Sigmoid colon (tissue), 7 donors: Measurements from ENCODE around the gene CASP2. TPM values are rescaled to one million over a fixed set of nuclear protein-coding genes. Genes with fewer than 3 reads are reported as not detected.

Experiments
- DNase-seq: peaks from one replicate; pipeline ENCODE4 v3.0.0-alpha.2; 2019
- H3K27ac ChIP-seq, 4 donors: fragments of 200-600 bp; sonication (generic); one replicate each; pipeline ENCODE4 v1.5.1; 2016 to 2019; ENCODE audit warnings: mild to moderate bottlenecking in 1 of 4
- H3K27me3 ChIP-seq, 3 donors: fragments of 200-600 bp; sonication (generic); one replicate each; pipeline ENCODE4 v1.5.1; 2019; ENCODE audit warnings: mild to moderate bottlenecking in 1 of 3
- H3K36me3 ChIP-seq, 4 donors: fragments of 200-600 bp; sonication (generic); one replicate each; pipeline ENCODE4 v1.5.1; 2016 to 2019
- H3K4me1 ChIP-seq, 4 donors: fragments of 200-600 bp; sonication (generic); one replicate each; pipeline ENCODE4 v1.5.1; 2017 to 2019
- H3K4me3 ChIP-seq, 4 donors: fragments of 200-600 bp; sonication (generic); one replicate each; pipeline ENCODE4 v1.5.1; 2017 to 2019; ENCODE audit warnings: mild to moderate bottlenecking in 2 of 4, moderate library complexity in 1 of 4
- H3K9me3 ChIP-seq, 4 donors: fragments of 200-600 bp in 3 of 4; sonication (generic) in 3 of 4; one replicate each; pipeline versions ENCODE4 v1.5.1 to v1.6.1; 2013 to 2019
- CTCF ChIP-seq, 4 experiments: fragments of 450-650 bp in 3 of 4; fragments of 200-600 bp in 1 of 4; IDR thresholded peaks; one replicate each; pipeline ENCODE4 v1.5.1; 2016 to 2019; ENCODE audit warnings: antibody characterized with exemption in 4 of 4, mild to moderate bottlenecking in 3 of 4, moderate library complexity in 2 of 4
- EP300 ChIP-seq, 4 donors: sonication (generic); formaldehyde crosslinking; IDR thresholded peaks; one replicate each; pipeline ENCODE4 v1.6.1; 2017; ENCODE audit warnings: antibody characterized with exemption in 4 of 4
- POLR2A ChIP-seq, 2 donors: fragments of 450-650 bp; IDR thresholded peaks; one replicate each; pipeline ENCODE4 v1.6.1; 2016; ENCODE audit warnings: antibody characterized with exemption in 2 of 2, mild to moderate bottlenecking in 2 of 2, moderate library complexity in 2 of 2
- POLR2AphosphoS5 ChIP-seq, 4 donors: sonication (generic); formaldehyde crosslinking; IDR thresholded peaks; one replicate each; pipeline ENCODE4 v1.6.1; 2017; ENCODE audit warnings: antibody characterized with exemption in 4 of 4
- WGBS, 2 donors: extraction: QIAGEN DNeasy Blood & Tissue Kit; methylation state at CpG; one replicate each; pipeline ENCODE4 v1.1.7; 2013; 5-methylcytosine and 5-hydroxymethylcytosine counted together
- intact Hi-C: fragments of 100-400 bp; cut with DNase I; formaldehyde crosslinking; loops from one replicate; pipeline ENCODE4 v1.15.1; 2023
- polyA plus RNA-seq, 3 donors: library from polyadenylated mRNA; stranded (reverse); fragments of 200-250 nt; gene quantifications; one replicate each; pipeline ENCODE4 v1.2.3, GENCODE V29; 2013
- total RNA-seq, 4 donors: library from RNA; depleted of rRNA; stranded (reverse); fragments of >200 nt; gene quantifications; one replicate each; pipeline ENCODE4 v1.1.0, GENCODE V29; 2016
- donor health status: healthy with polysubstance abuse.
- donor health status: Bipolar disorder and iron deficiency.
- donor health status: healthy.

CASP2 gene
- total and polyA plus RNA-seq, 7 donors, result 6.0 to 16.2 (median 7.2) TPM

DNA sequence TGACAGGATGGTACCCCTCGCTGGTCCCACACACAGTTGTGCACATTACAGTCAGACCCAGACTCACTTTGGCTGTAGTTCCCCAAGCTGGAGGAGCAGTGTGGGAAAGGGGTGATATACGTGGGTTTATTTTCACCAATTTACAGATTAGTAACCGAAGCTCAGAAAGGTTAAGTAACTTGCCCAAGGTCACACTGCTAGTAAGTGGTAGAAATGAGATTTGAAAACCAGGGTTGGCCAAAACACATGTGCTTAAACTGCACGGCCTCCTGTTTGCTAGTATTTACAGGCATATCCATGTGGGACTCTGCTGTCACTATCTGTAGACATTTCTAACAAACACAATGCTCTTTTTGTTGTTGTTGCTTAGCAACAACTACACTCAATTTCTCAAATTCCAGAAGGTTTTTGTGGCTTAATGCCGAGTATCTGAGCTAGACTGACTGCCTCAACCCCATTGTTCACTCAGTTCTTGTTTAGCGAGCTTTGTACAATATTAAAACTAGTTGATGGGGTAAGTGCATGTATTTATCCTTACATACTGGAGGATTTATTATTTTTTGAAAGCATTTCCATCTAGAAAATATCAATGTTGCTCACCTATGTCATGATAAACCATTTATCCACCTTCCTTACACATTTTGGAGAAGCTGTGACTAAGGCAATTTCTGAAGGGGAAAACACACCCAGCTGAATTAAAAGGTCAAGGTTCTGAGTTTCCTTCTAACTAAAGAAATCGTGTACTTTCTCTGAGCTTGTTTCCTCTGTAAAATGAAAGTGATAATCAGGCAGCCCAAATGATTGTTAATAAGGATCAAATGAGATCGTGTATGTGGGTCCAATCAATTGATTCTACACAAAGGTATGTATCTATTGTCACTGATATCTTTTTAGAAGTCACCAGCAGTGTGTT, 8.7 kb upstream of the CASP2 start:
- Histone ChIP-seq H3K27me3 (no peaks in the 10 kb centered on the region), H3K4me1 (peaks cover 0 to 6% (median 0%) of the 10 kb centered on the region in 4 donors), H3K36me3 (no peaks in the 10 kb centered on the region), H3K9me3 (no peaks in the 10 kb centered on the region), H3K27ac (peak overlapping the region; percentile 43 to 65 (median 50)), H3K4me3 (no peak overlapping the region)
- TF ChIP-seq CTCF (IDR thresholded peaks at IDR 0.05) (no peak), POLR2AphosphoS5 (IDR thresholded peaks at IDR 0.05) (no peak), EP300 (IDR thresholded peaks at IDR 0.05) (no peak), POLR2A (IDR thresholded peaks at IDR 0.05) (no peak)
- no peak for DNase-seq
- WGBS, 2 donors, result 19 to 41% methylated on average over 8 of the region's 8 CpGs
- intact Hi-C loops, result no loop called here

- Histone ChIP-seq H3K9me3 (no peaks in the 10 kb centered on the region), H3K27ac (peak overlapping the region; percentile 43 to 65 (median 50)), H3K27me3 (no peaks in the 10 kb centered on the region), H3K4me3 (no peak overlapping the region), H3K36me3 (no peaks in the 10 kb centered on the region), H3K4me1 (peaks cover 0 to 6% (median 0%) of the 10 kb centered on the region in 4 donors)
- 57% methylated on average over 1 of the region's 1 CpG for WGBS, 2 donors
- DNase-seq, result no peak
- TF ChIP-seq POLR2A (IDR thresholded peaks at IDR 0.05), result no peak
- intact Hi-C loops, result no loop called here
Observed at GRCh38 chr7:143280160-143280559, 8.0 kb upstream of the CASP2 start.

GRCh38 chr7:143280566-143280965, 7.6 kb upstream of the CASP2 start:
- TF ChIP-seq EP300 (IDR thresholded peaks at IDR 0.05) (no peak), POLR2AphosphoS5 (IDR thresholded peaks at IDR 0.05) (no peak), POLR2A (IDR thresholded peaks at IDR 0.05) (no peak), CTCF (IDR thresholded peaks at IDR 0.05) (no peak)
- H3K36me3 ChIP-seq, result no peaks in the 10 kb centered on the region
- no peak overlapping the region for H3K4me3 ChIP-seq
- peaks cover 0 to 6% (median 0%) of the 10 kb centered on the region in 4 donors for H3K4me1 ChIP-seq
- DNase-seq, result no peak
- no peaks in the 10 kb centered on the region for H3K27me3 ChIP-seq
- no peaks in the 10 kb centered on the region for H3K9me3 ChIP-seq
- WGBS, 2 donors, result 83 to 94% methylated on average over 2 of the region's 2 CpGs
- peak overlapping the region; percentile 43 to 65 (median 50) for H3K27ac ChIP-seq
- intact Hi-C loops, result no loop called here

DNA sequence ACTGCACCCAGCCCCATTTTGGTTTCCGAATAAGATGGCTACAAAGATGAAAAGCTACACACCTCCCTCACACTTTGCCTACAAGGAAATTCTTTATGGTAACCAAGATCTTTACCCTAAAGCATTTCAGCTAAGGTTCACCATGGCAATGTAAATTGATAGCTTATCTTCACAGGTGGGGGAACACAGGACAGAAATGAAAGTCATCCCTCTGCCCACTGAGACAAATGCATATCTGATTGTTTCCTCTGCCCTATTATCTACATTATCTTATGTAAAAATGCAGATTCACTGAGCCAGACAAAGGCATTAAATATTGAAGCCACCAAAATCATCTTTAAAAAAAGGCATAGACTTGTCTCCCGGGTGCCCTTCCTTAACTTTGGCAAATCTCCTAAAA, 6.6 kb upstream of the CASP2 start:
- WGBS, 2 donors, result 80 to 92% methylated on average over 2 of the region's 2 CpGs
- intact Hi-C loops, result no loop called here
- no peak for TF ChIP-seq CTCF (IDR thresholded peaks at IDR 0.05)
- no peak for TF ChIP-seq EP300 (IDR thresholded peaks at IDR 0.05)
- no peak for TF ChIP-seq POLR2A (IDR thresholded peaks at IDR 0.05)
- no peak for TF ChIP-seq POLR2AphosphoS5 (IDR thresholded peaks at IDR 0.05)
- Histone ChIP-seq H3K27me3 (no peaks in the 10 kb centered on the region), H3K9me3 (no peaks in the 10 kb centered on the region), H3K27ac (no peak overlapping the region), H3K4me3 (no peak overlapping the region), H3K36me3 (no peaks in the 10 kb centered on the region), H3K4me1 (peaks cover 0 to 6% (median 0%) of the 10 kb centered on the region in 4 donors)
- no peak for DNase-seq

GRCh38 chr7:143282124-143282523, 6.0 kb upstream of the CASP2 start:
- 97% methylated on average over 8 of the region's 8 CpGs for WGBS, 2 donors
- H3K27ac ChIP-seq, result no peak overlapping the region
- H3K4me1 ChIP-seq, result peaks cover 0 to 6% (median under 1%) of the 10 kb centered on the region in 4 donors
- intact Hi-C loops, result no loop called here
- no peaks in the 10 kb centered on the region for H3K27me3 ChIP-seq
- no peaks in the 10 kb centered on the region for H3K36me3 ChIP-seq
- H3K9me3 ChIP-seq, result no peaks in the 10 kb centered on the region
- TF ChIP-seq POLR2AphosphoS5 (IDR thresholded peaks at IDR 0.05) (no peak), POLR2A (IDR thresholded peaks at IDR 0.05) (no peak), CTCF (IDR thresholded peaks at IDR 0.05) (no peak), EP300 (IDR thresholded peaks at IDR 0.05) (no peak)
- no peak overlapping the region for H3K4me3 ChIP-seq
- no peak for DNase-seq
